CD14-positive monocyte (primary cell): ENCODE results near the gene LUZP2. TPM values are rescaled to one million over a fixed set of nuclear protein-coding genes. Genes with fewer than 3 reads are reported as not detected.

Experiments used
- DNase-seq, 3 donors: peaks; one replicate each; pipeline ENCODE4 v3.0.0-alpha.2; 2011 to 2022
- H2AFZ ChIP-seq: 2 replicates; pipeline ENCODE4 v1.6.0; 2012; ENCODE audit warnings: mild to moderate bottlenecking, low read depth, low read length, inconsistent platforms; ENCODE audit not compliant: insufficient read depth, poor library complexity, severe bottlenecking
- H3K27ac ChIP-seq, 2 donors: 1 replicate in 1 of 2; 2 replicates in 1 of 2; pipeline ENCODE4 v1.5.1; 2012 to 2013; ENCODE audit warnings: low read length in 2 of 2, control low read depth in 1 of 2, inconsistent platforms in 1 of 2, low read depth in 1 of 2, mild to moderate bottlenecking in 1 of 2
- H3K27me3 ChIP-seq, 2 donors: one replicate each; pipeline versions ENCODE4 v1.6.0 to v1.6.1; 2011 to 2013; ENCODE audit warnings: low read length in 2 of 2; ENCODE audit not compliant: control insufficient read depth in 2 of 2, insufficient read depth in 2 of 2
- H3K36me3 ChIP-seq, 2 donors: replicated peaks in 1 of 2; 1 replicate in 1 of 2; 2 replicates in 1 of 2; pipeline versions ENCODE4 v1.5.1 to v1.6.1; 2012 to 2013; ENCODE audit warnings: low read length in 2 of 2, control low read depth in 1 of 2, inconsistent platforms in 1 of 2, mild to moderate bottlenecking in 1 of 2; ENCODE audit not compliant: insufficient read depth in 2 of 2, control insufficient read depth in 1 of 2
- H3K4me1 ChIP-seq, 2 donors: 1 replicate in 1 of 2; 2 replicates in 1 of 2; pipeline versions ENCODE4 v1.5.1 to v1.6.1; 2012 to 2013; ENCODE audit warnings: low read length in 2 of 2, control low read depth in 1 of 2, inconsistent platforms in 1 of 2, mild to moderate bottlenecking in 1 of 2, moderate library complexity in 1 of 2; ENCODE audit not compliant: insufficient read depth in 2 of 2, control insufficient read depth in 1 of 2
- H3K4me2 ChIP-seq: replicated peaks from 2 replicates; pipeline ENCODE3; 2012; ENCODE audit warnings: low read length, moderate library complexity, mild to moderate bottlenecking; ENCODE audit not compliant: poor library complexity, severe bottlenecking; ENCODE audit errors: extremely low read depth
- H3K4me3 ChIP-seq, 3 experiments: fragments of 200-600 bp in 1 of 3; sonication (generic) in 1 of 3; replicated peaks in 1 of 3; 1 replicate in 2 of 3; 2 replicates in 1 of 3; pipeline ENCODE4 v1.5.1; 2011 to 2013; ENCODE audit warnings: low read length in 3 of 3, mild to moderate bottlenecking in 3 of 3, control low read depth in 2 of 3, low read depth in 2 of 3, inconsistent platforms in 1 of 3, moderate library complexity in 1 of 3
- H3K79me2 ChIP-seq: 2 replicates; pipeline ENCODE4 v1.6.0; 2012; ENCODE audit warnings: mild to moderate bottlenecking, control low read depth, inconsistent platforms, low read length, moderate library complexity; ENCODE audit not compliant: insufficient read depth
- H3K9ac ChIP-seq: 2 replicates; pipeline ENCODE4 v1.6.0; 2017; ENCODE audit warnings: low read length, mild to moderate bottlenecking; ENCODE audit not compliant: insufficient read depth, poor library complexity, severe bottlenecking
- H3K9me3 ChIP-seq, 2 donors: replicated peaks in 1 of 2; 1 replicate in 1 of 2; 2 replicates in 1 of 2; pipeline versions ENCODE4 v1.5.1 to v1.6.1; 2012 to 2013; ENCODE audit warnings: low read length in 2 of 2, control low read depth in 1 of 2; ENCODE audit not compliant: control insufficient read depth in 1 of 2, insufficient read depth in 1 of 2
- H4K20me1 ChIP-seq: 2 replicates; pipeline ENCODE4 v1.6.0; 2012; ENCODE audit warnings: mild to moderate bottlenecking, low read length, control low read depth, moderate library complexity; ENCODE audit not compliant: insufficient read depth
- H3K27ac Mint-ChIP-seq, 7 donors: one replicate each; pipeline ENCODE4 v1.8.0; 2020; ENCODE audit warnings: mild to moderate bottlenecking in 7 of 7, mixed read lengths in 7 of 7, moderate library complexity in 6 of 7, inconsistent platforms in 2 of 7
- H3K27me3 Mint-ChIP-seq, 3 donors: one replicate each; pipeline ENCODE4 v1.8.0; 2021 to 2022; ENCODE audit warnings: low read depth in 3 of 3, mild to moderate bottlenecking in 3 of 3, mixed read lengths in 3 of 3, moderate library complexity in 3 of 3, inconsistent platforms in 1 of 3
- H3K36me3 Mint-ChIP-seq, 2 donors: one replicate each; pipeline ENCODE4 v1.8.0; 2020; ENCODE audit warnings: mixed read lengths in 2 of 2, inconsistent platforms in 1 of 2, mild to moderate bottlenecking in 1 of 2
- H3K4me1 Mint-ChIP-seq: one replicate; pipeline ENCODE4 v1.8.0; 2020; ENCODE audit warnings: mild to moderate bottlenecking, mixed read lengths
- H3K4me3 Mint-ChIP-seq, 2 donors: one replicate each; pipeline ENCODE4 v1.8.0; 2020; ENCODE audit warnings: mild to moderate bottlenecking in 2 of 2, mixed read lengths in 2 of 2, moderate library complexity in 1 of 2
- H3K9me3 Mint-ChIP-seq, 7 donors: one replicate each; pipeline ENCODE4 v1.8.0; 2020 to 2022; ENCODE audit warnings: mixed read lengths in 7 of 7, mild to moderate bottlenecking in 6 of 7, moderate library complexity in 6 of 7, inconsistent platforms in 2 of 7
- WGBS: methylation state at CpG from one replicate; pipeline ENCODE4 v1.1.5; 2013; ENCODE audit warnings: missing lambda C conversion rate; ENCODE audit not compliant: insufficient coverage; 5-methylcytosine and 5-hydroxymethylcytosine counted together
- intact Hi-C, 2 donors: fragments of 100-400 bp; cut with micrococcal nuclease; formaldehyde crosslinking; loops; one replicate each; pipeline versions ENCODE4 v1.15.0 to v1.15.1; 2023
- polyA plus RNA-seq, 3 donors: library from polyadenylated mRNA; depleted of rRNA in 1 of 3; unstranded in 2 of 3; stranded (reverse) in 1 of 3; fragments of 300-500 nt in 2 of 3; fragments of >200 nt in 1 of 3; fragmentation: Illumina TruSeq in 2 of 3; gene quantifications; 1 replicate in 2 of 3; 2 replicates in 1 of 3; pipeline ENCODE4 v1.2.3, GENCODE V29; 2012 to 2021
- TF ChIP-seq, protein P1 (sequence below): fragments of 200-600 bp; IDR thresholded peaks from one replicate; pipeline ENCODE4 v1.8.0; 2022; ENCODE audit warnings: antibody characterized with exemption, mild to moderate bottlenecking

Gene LUZP2
- polyA plus RNA-seq, 3 donors, result not detected

DNA sequence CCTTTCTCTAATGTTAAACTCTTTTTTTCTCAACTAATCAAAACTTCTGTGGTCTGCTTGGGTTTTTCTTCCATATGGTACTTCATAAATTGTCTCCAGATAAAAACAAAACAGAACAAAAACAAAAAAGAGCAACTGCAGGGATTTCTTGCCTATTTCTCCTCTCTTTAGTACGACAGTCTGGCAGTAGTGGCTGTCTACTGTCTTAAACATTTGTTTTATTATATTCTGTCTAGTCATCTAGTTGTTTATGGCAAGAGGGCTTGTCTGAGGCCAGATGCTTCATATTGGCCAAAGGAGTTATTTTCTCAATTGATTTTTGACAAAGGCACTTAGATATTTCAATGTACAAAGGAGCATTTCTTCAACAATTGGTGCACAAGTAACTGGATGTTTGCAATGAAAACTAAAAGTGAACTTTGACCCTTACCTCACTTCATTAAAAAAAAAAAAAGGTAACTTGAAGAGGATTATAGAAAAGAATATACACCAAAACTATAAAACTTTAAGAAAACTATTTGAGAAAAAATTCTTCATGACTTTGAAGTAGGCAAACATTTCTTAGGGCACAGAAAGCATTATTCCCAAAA, 404.2 kb downstream of the LUZP2 start:
- H3K27ac Mint-ChIP-seq, result no peak overlapping the region
- H3K4me2 ChIP-seq, result no peak overlapping the region
- no peaks in the 10 kb centered on the region for H3K4me1 ChIP-seq
- no peak overlapping the region for H2AFZ ChIP-seq
- no peaks in the 10 kb centered on the region for H3K36me3 Mint-ChIP-seq
- H3K27me3 Mint-ChIP-seq, result no peaks in the 10 kb centered on the region
- no peaks in the 10 kb centered on the region for H3K36me3 ChIP-seq
- TF ChIP-seq, protein P1, sequence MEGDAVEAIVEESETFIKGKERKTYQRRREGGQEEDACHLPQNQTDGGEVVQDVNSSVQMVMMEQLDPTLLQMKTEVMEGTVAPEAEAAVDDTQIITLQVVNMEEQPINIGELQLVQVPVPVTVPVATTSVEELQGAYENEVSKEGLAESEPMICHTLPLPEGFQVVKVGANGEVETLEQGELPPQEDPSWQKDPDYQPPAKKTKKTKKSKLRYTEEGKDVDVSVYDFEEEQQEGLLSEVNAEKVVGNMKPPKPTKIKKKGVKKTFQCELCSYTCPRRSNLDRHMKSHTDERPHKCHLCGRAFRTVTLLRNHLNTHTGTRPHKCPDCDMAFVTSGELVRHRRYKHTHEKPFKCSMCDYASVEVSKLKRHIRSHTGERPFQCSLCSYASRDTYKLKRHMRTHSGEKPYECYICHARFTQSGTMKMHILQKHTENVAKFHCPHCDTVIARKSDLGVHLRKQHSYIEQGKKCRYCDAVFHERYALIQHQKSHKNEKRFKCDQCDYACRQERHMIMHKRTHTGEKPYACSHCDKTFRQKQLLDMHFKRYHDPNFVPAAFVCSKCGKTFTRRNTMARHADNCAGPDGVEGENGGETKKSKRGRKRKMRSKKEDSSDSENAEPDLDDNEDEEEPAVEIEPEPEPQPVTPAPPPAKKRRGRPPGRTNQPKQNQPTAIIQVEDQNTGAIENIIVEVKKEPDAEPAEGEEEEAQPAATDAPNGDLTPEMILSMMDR, result no peak
- H3K4me3 ChIP-seq, result no peak overlapping the region
- no peak overlapping the region for H3K9ac ChIP-seq
- H3K27me3 ChIP-seq, result no peaks in the 10 kb centered on the region
- intact Hi-C loops, result no loop called here
- H3K79me2 ChIP-seq, result no peaks in the 10 kb centered on the region
- no peak for DNase-seq
- H4K20me1 ChIP-seq, result no peaks in the 10 kb centered on the region
- H3K27ac ChIP-seq, result no peak overlapping the region
- H3K9me3 Mint-ChIP-seq, result peaks cover 0 to 8% (median 3%) of the 10 kb centered on the region in 7 donors
- no peak overlapping the region for H3K4me3 Mint-ChIP-seq
- no peaks in the 10 kb centered on the region for H3K4me1 Mint-ChIP-seq
- WGBS, result no CpG with 5 or more reads among the region's 1 CpG
- peaks cover under 1 to 10% of the 10 kb centered on the region in 2 donors for H3K9me3 ChIP-seq

DNA sequence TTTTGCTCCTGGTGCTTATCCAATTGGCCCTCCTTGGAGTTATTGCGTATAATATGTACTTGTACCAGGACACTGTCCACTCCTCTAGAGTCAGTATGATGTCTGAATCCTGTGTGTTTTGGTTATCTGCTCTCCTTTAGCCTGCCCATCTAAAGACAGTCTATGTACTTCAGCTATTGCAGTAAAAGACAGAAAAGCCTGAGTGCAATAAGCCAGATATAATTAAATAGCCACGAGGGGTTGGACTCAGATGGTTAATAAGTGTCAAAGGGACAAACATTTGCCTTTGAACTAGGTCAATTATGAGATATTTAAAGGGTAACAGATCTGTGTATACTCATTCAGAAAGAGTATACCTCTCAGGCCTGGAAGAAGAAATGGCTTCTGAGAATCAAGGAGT, 406.7 kb downstream of the LUZP2 start:
- intact Hi-C loops, result no loop called here
- Histone ChIP-seq H3K79me2 (no peaks in the 10 kb centered on the region), H2AFZ (no peak overlapping the region), H4K20me1 (no peaks in the 10 kb centered on the region), H3K4me1 (no peaks in the 10 kb centered on the region), H3K9ac (no peak overlapping the region), H3K36me3 (no peaks in the 10 kb centered on the region), H3K27ac (no peak overlapping the region), H3K4me2 (no peak overlapping the region), H3K9me3 (no peaks in the 10 kb centered on the region), H3K4me3 (no peak overlapping the region), H3K27me3 (no peaks in the 10 kb centered on the region)
- Mint-ChIP-seq H3K36me3 (no peaks in the 10 kb centered on the region), H3K4me1 (no peaks in the 10 kb centered on the region), H3K27ac (no peak overlapping the region), H3K4me3 (no peak overlapping the region), H3K27me3 (no peaks in the 10 kb centered on the region), H3K9me3 (peaks cover 0 to 3% (median 0%) of the 10 kb centered on the region in 7 donors)
- TF ChIP-seq, protein P1, result no peak
- DNase-seq, result no peak
- no CpG with 5 or more reads among the region's 2 CpGs for WGBS
